Fibroblast of peridontal ligament (primary cell): ENCODE measurements around the gene PSME1.

ENCODE experiments used
- DNase-seq: peaks from one replicate; pipeline ENCODE4 v3.0.0-alpha.2; 2010; ENCODE audit errors: extremely low read depth

PSME1 gene

DNA sequence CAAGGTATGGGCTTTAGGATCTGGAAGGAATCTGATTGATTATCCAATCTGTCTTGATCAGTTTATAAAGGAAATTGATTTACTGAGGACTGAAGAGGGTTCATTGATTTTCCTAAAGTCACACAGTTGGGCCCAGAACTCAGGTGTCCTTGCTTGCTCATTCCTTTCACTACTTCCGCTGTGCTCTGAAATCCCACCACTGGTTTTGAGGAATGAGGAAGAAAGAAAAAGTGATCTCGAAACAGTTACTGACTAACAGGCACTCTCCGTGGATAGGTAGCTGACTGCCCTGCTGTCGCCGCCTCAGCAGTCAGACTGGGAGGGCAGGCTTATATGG lies 5.6 kb upstream of the PSME1 start, which contains the start of gene FITM1:
FITM1 (plus strand) TSS at position 280 of the 337 bp plus-strand sequence. CDS start 905 bp downstream, outside the sequence.
- DNase-seq: no peak

DNA sequence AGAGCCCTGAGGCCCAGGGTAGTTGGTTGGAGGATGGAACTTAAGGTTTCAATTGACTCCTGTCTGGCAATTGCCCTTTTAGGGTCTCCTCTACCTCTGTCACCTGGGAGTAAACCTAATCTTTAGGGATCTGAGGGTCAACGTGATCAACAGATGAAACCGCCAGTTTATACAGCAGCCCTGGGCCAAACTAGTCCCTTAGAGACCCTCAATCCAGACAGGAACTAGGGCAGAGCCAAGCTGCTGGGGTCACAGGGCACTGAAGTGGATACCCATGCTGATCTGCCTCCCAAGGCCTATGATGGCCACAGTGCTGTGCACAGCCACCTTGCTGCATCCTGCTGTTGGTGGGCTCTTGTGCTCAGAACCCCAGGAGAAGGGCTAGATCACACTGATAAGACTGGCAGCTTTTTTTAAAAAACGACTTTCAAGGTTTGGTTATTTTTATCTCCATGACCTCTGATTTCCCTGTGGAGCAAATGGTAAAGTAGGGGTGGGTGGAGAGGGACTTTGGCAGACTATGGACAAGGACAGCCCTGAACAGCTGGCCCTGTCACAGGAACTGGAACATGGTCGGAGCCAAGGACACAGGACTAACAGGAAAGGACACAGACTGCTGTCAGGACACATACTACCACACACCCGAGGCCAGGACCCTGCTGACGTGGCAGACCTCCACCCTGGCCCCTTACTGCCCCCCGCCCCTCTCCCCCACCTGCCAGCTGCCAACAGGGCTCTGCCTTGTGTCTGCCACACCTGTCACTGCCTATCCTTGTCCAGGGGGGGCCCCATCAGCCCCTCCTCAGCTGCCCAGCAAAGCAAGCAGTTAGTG lies 5.1 kb upstream of the PSME1 start:
- no peak for DNase-seq

DNA sequence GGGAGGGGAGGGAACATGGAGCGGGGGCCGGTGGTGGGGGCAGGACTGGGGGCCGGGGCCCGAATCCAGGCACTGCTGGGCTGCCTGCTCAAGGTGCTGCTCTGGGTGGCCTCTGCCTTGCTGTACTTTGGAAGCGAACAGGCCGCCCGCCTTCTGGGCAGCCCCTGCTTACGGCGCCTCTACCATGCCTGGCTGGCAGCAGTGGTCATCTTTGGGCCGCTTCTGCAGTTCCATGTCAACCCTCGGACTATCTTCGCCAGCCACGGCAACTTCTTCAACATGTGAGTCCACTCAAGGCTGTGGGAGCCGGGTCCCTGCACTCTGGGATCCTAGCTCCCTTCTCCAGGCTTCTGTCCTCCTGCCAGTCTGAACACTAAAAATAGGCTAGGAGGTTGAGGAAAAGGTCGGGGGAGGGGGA lies 4.4 kb upstream of the PSME1 start:
- no peak for DNase-seq

GRCh38 chr14:24132061-24132685 lies 3.8 kb upstream of the PSME1 start:
- DNase-seq: no peak

GRCh38 chr14:24132976-24133375 lies 3.0 kb upstream of the PSME1 start:
- no peak for DNase-seq

DNA sequence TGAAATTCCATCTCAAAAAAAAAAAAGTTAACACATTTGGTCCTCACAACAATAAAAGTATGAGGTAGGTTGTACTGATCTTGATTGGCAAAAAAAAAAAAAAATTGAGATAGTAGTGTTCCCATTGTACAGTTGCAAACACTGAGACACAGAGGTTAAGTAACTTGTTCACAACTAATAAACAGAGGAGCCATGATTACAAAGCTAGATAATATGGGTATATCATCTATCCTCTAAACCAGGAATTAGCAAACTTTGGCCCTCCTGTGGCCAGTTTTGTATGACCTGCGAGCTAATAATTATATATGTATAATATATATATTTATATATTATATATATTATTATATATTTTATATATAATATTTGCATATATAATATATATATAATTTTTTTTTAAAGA lies 2.3 kb upstream of the PSME1 start:
- DNase-seq: no peak

GRCh38 chr14:24135584-24135833 lies 485 bp upstream of the PSME1 start:
- no peak for DNase-seq

DNA sequence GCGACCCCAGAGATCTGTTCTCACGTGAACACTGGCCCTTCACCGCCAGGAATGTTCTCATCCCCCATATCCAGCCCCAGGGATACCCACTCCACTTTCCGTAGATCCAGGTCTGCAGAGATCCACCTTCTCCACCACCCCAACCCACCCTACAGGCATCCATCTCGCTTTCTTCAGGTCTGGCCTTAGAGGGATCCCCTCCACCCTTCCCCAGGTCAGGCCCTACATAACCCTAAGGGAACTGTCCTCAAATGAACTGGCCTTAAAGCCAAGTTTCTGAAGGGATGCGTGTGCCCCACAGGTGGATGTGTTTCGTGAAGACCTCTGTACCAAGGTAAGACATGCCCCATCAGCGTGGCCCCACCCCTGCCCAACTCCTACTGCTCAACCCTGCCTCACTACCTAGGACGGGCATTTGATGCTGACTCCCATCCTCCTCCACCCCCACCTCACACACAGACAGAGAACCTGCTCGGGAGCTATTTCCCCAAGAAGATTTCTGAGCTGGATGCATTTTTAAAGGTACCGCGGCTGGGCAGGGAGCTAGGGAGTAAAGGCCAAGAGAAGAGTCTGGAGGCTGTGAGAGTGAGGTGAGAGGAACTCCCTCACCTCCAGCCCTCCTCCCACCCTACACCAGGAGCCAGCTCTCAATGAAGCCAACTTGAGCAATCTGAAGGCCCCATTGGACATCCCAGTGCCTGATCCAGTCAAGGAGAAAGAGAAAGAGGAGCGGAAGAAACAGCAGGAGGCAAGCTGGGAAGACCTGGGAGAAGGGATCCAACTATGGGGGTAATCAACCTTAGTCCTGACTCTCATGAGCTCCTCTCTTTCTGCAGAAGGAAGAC lies 912 bp downstream of the PSME1 start:
- DNase-seq: no peak

DNA sequence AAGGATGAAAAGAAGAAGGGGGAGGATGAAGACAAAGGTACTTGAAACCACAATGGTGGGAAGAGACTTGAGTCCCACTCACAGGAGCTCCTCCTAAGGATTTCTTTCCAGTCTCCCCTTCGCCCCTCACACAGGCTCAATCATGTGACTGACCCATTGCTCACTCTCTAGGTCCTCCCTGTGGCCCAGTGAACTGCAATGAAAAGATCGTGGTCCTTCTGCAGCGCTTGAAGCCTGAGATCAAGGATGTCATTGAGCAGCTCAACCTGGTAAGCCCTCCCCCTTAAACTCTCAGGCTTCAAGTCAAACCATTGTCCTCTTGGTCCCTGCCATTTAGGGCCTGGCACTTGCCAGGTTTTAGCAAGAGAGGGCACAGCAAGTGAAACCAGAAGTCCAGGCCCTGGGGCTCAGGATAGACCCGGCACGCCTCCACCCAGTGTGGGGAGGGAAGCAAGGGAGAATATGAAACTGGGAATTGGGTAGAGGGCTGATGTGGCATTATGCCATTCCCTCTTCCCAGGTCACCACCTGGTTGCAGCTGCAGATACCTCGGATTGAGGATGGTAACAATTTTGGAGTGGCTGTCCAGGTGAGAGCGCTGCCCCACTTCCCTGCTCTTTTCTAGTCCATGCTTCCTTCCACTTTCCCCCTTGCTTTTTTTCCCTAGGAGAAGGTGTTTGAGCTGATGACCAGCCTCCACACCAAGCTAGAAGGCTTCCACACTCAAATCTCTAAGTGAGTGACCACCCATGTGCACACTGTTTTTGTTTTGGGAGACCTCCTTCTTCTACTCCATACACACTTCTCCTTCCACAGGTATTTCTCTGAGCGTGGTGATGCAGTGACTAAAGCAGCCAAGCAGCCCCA lies 1.8 kb downstream of the PSME1 start:
- no peak for DNase-seq

DNA sequence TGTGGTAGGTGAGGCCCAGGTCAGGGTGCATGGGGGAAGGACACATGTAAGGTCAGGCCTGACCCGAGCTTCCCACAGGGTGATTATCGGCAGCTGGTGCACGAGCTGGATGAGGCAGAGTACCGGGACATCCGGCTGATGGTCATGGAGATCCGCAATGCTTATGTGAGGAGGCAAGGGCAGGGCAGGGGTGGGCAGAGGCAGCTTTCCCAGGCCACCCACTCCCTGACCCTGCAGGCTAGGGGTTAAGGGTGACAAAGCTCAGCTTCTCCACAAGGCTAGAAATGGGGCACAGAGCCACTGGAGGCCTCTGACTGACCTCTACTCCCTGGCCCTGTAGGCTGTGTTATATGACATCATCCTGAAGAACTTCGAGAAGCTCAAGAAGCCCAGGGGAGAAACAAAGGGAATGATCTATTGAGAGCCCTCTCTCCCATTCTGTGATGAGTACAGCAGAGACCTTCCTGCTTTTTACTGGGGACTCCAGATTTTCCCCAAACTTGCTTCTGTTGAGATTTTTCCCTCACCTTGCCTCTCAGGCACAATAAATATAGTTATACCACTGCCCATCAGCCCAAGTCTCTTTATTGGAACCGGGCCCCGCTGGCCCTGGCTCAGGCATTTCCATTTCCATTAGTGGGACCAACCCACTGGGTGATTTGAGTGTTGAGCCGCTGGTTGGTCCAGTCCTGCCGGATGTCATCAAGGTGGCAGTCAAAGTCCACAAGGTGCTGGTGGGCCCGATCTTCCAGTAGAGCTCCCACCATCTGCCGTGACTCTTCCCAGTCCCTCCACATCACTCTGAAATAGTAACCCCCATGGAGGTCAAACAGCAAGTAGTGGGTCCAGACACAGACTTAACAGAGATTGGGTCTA lies 2.6 kb downstream of the PSME1 start:
- DNase-seq: no peak

DNA sequence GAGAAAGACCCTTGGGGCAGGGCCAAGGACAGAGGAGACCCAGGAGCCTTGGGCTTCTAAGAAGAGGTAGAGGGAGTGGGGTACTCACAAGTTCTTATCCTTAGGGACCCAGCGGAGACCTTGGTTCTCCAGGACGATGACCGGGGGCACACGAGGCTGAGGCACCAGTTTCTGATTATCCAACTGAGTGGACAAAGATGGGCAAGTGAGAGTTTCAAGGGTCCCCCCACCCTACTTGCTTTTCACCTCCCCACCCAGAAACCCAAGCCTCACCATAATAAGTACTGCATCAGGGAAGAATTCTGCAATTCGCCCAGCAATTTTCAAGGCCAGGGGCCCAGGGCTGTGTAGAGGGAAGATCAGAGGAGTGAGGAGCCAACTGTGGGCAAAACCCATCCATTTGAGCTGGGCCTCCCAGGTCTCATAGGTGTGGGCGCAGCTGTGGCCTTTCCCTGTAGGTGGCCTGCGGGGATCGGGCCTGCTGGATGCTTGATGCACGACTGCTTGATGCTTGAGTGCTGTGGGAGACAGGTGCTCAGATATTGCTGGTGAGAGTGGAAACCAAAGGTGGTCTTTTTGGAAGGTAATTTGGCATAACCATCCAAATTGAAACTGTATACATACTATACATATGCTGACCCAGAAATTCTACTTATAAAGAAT lies 3.4 kb downstream of the PSME1 start:
- no peak for DNase-seq

GRCh38 chr14:24141097-24141880 lies 5.3 kb downstream of the PSME1 start, which contains the start of gene EMC9:
TSS of gene EMC9 (minus strand) at chr14:24141591. CDS start at chr14:24141304, 287 bp downstream.
- peak; percentile 98 for DNase-seq

GRCh38 chr14:24143511-24143910 lies 7.5 kb downstream of the PSME1 start:
- DNase-seq: peak; percentile 45

- DNase-seq: no peak
These were observed 8.5 kb downstream of the PSME1 start for GRCh38 chr14:24144451-24144850.

DNA sequence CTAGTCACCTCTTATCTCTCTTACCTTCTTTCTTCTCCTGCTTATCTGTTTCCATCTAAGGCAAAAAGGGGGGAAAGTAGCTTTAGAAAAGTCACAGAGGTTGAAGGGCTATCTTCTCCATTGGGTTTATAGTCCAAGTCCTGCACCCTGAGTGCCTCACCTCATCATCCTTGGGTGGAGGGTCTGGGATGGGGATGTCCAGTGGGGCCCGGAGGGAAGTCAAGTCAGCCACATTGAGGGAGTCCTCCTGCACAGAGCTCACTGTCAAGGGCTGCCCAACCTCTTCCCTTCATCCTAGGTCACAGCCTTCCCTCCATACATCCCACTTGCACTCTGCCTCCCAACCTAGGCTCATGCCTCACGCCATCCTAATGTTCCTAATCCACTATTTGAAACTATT lies 9.2 kb downstream of the PSME1 start:
- DNase-seq: no peak

- DNase-seq: peak; percentile 10
These were observed 9.9 kb downstream of the PSME1 start for GRCh38 chr14:24145690-24146452.

DNA sequence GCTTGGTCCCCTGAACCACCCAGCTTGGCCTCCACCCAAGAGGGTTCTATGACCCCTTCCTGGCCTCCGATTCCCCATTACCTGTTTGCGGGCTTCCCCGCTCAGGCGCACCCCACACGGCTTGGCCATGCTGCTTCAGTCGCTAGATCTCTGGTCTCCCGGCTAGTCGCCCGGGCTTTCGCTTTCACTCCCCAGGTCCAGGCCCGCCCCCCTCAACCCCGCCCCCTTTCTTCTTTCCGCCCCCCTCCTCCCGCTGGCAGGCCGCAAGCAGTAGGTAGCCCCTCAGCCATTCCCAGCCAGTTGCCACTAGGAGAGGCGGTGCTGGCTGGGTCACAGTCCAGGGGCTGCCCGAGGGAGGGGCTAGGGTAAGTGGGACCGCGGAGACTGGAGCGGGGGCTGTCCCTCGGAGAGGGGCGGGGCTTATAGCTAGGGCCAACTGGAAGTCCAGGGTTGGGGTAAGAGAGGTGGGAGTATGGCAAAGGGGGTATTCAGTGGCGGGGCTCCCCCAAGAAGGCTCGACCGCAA lies 10.5 kb downstream of the PSME1 start, which contains the start of gene PSME2:
PSME2 (minus strand) TSS at position 158 of the 525 bp plus-strand sequence; CDS start at position 129, 29 bp downstream.
- peak; percentile 89 for DNase-seq
